ENCODE results near the gene C16orf90.

Gene C16orf90

GRCh38 chr16:3461151-3461550 is 34.1 kb downstream of the C16orf90 start:
- peak; percentile 40 for DNase-seq

- no peak for DNase-seq
Observed at GRCh38 chr16:3460585-3460984, 34.7 kb downstream of the C16orf90 start.

DNA sequence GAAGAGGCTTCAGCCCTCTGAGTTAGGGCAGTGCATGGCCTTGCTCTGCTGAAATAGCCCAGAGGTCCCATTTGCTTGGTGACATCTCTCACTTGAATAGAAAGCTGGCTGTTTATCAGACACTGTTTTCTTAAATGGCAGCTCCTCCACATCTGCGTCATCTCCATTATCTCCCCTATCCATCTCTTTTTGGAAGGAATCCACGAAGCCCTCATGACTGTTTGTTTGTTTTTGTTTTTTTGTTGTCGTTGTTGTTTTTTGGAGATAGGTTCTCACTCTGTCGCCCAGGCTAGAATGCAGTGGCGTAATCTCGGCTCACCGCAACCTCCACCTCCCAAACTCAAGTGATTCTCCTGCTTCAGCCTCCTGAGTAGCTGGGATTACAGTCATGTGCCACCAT is 35.2 kb downstream of the C16orf90 start:
- DNase-seq: no peak

GRCh38 chr16:3459401-3460090 is 35.7 kb downstream of the C16orf90 start:
- no peak for DNase-seq

DNA sequence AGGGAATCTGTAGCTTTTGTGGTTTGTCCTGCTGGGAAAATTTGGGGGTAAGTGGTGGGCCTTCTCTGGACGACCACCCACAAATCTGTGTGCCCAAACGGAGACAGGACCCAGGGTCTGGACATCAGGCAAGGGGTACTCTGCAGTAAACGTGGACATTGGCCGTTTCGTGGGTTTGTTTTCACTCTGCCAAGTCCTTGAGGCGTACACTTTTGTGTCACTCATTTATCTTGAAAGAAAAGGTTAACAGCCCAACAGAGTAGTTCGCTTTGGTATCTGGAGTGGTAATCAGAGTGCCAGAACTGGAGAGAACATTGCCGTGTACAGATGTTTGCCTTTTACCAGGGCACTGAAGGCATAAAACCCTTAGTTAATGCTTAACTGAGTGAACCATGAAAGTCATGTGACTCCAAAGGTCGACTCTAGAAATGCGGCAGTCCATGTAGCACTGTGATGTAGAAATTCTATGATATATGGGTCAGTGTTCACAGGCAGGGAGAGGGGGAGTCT is 36.4 kb downstream of the C16orf90 start:
- peak; percentile 43 for DNase-seq

DNA sequence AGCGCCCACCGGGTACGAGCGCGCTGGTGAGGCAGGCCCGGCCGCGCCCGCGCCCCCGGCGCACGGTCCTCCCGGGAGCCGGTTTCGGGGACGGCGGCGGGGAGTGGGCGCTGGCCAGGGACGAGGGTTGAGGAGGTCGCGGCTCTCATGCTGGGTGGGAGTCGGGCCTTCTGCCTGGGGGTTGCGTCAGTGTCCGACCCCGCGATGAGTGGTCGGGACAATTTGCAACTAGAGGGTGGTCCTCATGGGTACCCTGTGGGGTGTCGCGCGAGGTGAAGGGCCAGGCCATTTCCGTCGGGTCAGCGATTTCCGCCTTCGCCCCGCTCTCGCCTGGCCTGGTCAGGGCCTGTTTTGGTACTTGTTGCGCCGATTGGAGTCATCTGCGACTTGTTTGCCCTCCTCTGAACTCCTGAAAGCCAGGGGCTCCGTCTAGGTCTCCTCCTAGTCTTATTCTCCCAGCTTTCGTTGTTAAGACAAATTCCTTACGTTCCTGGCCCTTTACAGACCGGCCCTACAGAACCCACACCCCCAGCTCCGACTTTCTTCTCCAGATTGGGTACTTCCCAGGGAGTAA is 36.9 kb downstream of the C16orf90 start:
- peak; percentile 23 for DNase-seq

GRCh38 chr16:3457434-3458252 is 37.6 kb downstream of the C16orf90 start:
- peak; percentile 96 for DNase-seq

GRCh38 chr16:3454631-3455147 is 40.6 kb downstream of the C16orf90 start:
- no peak for DNase-seq

DNA sequence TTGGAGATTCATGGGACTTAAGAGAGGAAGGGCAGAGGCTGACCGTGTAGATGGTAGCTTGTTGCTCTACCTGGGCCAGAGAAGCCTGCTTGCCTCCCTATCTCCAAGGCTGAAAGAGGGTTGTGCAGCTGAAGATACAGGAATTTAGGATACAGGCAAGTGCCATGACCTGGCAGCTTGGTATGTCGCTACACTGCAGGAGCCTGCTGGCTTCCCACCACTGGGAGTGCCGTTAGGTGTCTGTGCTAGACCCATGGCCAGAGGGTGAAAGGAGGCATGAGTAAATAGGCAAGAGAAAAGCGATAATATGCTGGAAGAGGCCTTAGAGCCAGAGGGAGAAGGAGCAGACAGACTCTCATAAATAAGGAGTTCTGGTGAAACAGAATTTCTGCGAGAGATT is 41.2 kb downstream of the C16orf90 start:
- no peak for DNase-seq

GRCh38 chr16:3444032-3444388 is 51.3 kb downstream of the C16orf90 start:
- DNase-seq: peak; percentile 77
